ENCODE measurements around the gene DCAF7.

- TF ChIP-seq, protein P1, sequence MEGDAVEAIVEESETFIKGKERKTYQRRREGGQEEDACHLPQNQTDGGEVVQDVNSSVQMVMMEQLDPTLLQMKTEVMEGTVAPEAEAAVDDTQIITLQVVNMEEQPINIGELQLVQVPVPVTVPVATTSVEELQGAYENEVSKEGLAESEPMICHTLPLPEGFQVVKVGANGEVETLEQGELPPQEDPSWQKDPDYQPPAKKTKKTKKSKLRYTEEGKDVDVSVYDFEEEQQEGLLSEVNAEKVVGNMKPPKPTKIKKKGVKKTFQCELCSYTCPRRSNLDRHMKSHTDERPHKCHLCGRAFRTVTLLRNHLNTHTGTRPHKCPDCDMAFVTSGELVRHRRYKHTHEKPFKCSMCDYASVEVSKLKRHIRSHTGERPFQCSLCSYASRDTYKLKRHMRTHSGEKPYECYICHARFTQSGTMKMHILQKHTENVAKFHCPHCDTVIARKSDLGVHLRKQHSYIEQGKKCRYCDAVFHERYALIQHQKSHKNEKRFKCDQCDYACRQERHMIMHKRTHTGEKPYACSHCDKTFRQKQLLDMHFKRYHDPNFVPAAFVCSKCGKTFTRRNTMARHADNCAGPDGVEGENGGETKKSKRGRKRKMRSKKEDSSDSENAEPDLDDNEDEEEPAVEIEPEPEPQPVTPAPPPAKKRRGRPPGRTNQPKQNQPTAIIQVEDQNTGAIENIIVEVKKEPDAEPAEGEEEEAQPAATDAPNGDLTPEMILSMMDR (IDR thresholded peaks at IDR 0.05): no peak
- TF ChIP-seq POLR2A (IDR thresholded peaks at IDR 0.05): no peak
These were observed 13.1 kb downstream of the DCAF7 start for GRCh38 chr17:63563339-63563738.
